ENCODE measurements around the gene UBL3.

Gene UBL3

DNA sequence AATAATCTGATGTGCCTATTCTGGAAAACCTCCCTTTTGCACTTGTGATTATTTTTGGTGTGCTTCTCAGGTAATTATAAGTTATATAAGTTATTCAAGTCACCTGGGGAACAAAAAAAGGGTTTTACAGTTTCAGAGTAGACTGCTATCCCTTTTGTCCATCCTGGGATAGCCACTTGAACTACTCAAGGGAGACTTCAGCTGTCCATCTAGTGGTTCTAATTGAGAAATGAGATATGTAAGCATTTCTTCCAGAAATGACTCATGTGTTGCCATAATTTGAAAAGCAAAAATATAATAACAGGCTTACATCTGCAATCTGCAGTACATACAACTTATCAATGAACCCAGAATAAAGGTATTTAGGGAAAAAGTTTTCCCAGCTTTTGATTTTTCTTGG lies 20.4 kb downstream of the UBL3 start:
- intact Hi-C loops (cut with DNase I; ENCODE audit: low total_unique reads), result no loop called here
- Histone ChIP-seq H3K27me3 (no peaks in the 10 kb centered on the region), H3K27ac (no peak overlapping the region), H3K4me1 (peaks cover 0 to 22% (median 0%) of the 10 kb centered on the region in 4 donors), H3K4me3 (no peak overlapping the region), H3K36me3 (no peaks in the 10 kb centered on the region), H3K9me3 (no peaks in the 10 kb centered on the region)
- no peak for DNase-seq
- TF ChIP-seq, protein P1, sequence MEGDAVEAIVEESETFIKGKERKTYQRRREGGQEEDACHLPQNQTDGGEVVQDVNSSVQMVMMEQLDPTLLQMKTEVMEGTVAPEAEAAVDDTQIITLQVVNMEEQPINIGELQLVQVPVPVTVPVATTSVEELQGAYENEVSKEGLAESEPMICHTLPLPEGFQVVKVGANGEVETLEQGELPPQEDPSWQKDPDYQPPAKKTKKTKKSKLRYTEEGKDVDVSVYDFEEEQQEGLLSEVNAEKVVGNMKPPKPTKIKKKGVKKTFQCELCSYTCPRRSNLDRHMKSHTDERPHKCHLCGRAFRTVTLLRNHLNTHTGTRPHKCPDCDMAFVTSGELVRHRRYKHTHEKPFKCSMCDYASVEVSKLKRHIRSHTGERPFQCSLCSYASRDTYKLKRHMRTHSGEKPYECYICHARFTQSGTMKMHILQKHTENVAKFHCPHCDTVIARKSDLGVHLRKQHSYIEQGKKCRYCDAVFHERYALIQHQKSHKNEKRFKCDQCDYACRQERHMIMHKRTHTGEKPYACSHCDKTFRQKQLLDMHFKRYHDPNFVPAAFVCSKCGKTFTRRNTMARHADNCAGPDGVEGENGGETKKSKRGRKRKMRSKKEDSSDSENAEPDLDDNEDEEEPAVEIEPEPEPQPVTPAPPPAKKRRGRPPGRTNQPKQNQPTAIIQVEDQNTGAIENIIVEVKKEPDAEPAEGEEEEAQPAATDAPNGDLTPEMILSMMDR (IDR thresholded peaks at IDR 0.05), result no peak

DNA sequence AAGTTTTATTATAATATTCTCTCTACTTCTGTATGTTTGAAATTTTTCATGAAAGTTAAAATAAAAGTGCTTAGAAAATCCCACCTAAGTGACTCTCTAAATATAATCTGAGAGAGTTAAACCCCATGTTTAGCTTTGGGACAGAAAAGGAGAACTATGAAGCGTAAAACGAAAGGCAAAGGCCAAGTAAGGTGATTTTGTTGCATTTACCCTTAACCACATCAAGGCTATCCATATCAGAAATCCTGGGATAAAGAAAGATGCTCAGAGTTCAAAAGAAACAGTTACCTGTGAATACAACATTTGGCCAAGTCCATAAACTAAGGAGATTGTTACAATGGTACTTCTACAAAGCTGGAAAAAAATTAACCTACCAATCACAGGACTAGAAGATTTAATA lies 31.3 kb downstream of the UBL3 start:
- no peak for DNase-seq
- Histone ChIP-seq H3K9me3 (no peaks in the 10 kb centered on the region), H3K27ac (no peak overlapping the region), H3K4me1 (peaks cover 0 to 44% (median 4%) of the 10 kb centered on the region in 4 donors), H3K27me3 (no peaks in the 10 kb centered on the region), H3K4me3 (no peak overlapping the region), H3K36me3 (no peaks in the 10 kb centered on the region)
- intact Hi-C loops (cut with DNase I; ENCODE audit: low total_unique reads), result no loop called here
- TF ChIP-seq, protein P1 (IDR thresholded peaks at IDR 0.05), result no peak

DNA sequence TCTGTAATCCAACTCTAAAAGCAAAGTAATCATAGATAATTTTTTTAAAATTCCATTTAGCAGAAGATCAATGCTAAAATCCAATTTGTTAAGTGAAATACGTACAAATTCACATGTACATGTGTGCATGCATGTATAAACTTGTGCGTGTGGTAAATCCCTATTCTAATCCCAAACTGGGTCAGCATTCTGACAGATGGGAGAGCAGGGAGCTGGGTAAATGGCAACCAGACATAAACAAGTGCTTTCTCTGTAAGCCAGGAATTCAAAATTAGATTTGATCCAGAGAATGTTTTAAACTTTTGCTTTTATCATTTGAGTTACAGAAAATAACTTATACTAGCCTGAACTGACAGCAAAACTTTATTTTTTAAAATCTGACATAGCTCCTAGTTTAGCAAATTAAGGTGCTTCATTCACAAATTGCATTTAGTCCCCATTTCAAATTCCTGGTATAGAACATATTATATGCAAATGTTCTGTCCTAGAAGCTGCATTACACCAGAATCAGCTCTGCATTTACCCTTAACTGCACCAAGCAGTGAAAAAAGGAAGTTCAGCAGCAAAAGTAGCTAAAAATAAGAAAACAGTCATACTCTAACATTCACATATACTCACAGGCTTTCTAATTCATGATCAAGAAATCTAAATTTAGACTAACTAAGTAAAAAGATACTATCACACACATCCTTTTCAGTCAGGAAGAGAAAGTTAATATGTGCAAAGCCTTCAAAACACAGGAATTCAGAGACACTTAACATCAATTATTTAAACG lies 32.6 kb downstream of the UBL3 start:
- Histone ChIP-seq H3K27ac (no peak overlapping the region), H3K4me3 (no peak overlapping the region), H3K4me1 (peaks cover 0 to 44% (median 4%) of the 10 kb centered on the region in 4 donors), H3K27me3 (no peaks in the 10 kb centered on the region), H3K36me3 (no peaks in the 10 kb centered on the region), H3K9me3 (no peaks in the 10 kb centered on the region)
- DNase-seq, result no peak
- intact Hi-C loops (cut with DNase I; ENCODE audit: low total_unique reads), result no loop called here
- TF ChIP-seq, protein P1 (IDR thresholded peaks at IDR 0.05), result no peak

DNA sequence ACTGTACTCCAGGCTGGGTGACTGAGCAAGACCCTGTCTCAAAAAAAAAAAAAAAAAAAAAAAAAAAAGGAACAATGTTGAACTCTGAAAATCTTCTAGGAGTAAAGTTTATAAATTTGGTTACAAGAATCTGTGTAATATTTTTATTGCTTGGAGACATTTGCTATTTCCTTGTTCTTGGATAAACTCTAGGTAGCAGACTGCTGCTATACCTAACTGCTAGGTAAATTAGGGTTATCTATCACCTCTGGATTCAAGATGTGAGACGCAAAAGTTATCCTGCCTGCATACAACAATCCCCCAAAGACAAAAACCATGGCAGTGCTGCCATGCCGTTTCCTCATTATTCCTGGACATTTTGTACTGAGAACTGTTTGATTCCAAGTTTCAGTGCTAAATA lies 33.7 kb downstream of the UBL3 start:
- no peaks in the 10 kb centered on the region for H3K36me3 ChIP-seq
- intact Hi-C loops (cut with DNase I; ENCODE audit: low total_unique reads), result no loop called here
- H3K27me3 ChIP-seq, result no peaks in the 10 kb centered on the region
- no peaks in the 10 kb centered on the region for H3K9me3 ChIP-seq
- no peak overlapping the region for H3K27ac ChIP-seq
- H3K4me1 ChIP-seq, result peaks cover 0 to 44% (median 4%) of the 10 kb centered on the region in 4 donors
- H3K4me3 ChIP-seq, result no peak overlapping the region
- DNase-seq, result no peak
- TF ChIP-seq, protein P1 (IDR thresholded peaks at IDR 0.05), result no peak

DNA sequence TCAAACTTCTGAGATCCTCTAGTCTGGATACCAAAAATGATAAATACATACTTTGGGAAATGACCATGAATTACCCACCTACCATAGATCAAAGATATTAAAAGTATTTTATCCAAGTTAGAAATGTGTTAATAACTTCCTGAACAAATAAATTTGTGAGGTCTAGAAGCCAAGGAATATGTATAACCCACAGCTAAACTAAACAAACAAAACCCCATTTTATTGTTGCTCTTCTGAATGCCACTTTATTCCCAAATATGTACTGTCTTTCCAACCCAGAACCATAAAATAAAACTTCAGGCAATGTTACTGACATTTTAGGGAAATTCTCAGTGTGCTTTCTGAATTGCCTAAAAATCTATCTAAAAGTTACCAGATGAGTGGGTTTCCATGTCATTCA lies 35.1 kb downstream of the UBL3 start:
- DNase-seq, result no peak
- Histone ChIP-seq H3K4me1 (peaks cover 0 to 58% (median 13%) of the 10 kb centered on the region in 4 donors), H3K36me3 (no peaks in the 10 kb centered on the region), H3K4me3 (no peak overlapping the region), H3K27ac (no peak overlapping the region), H3K27me3 (no peaks in the 10 kb centered on the region), H3K9me3 (no peaks in the 10 kb centered on the region)
- TF ChIP-seq, protein P1 (IDR thresholded peaks at IDR 0.05), result no peak
- intact Hi-C loops (cut with DNase I; ENCODE audit: low total_unique reads), result no loop called here
